SKM-1 (cell line): ENCODE measurements around the gene SSBP2.
"Not testable (repeated sequence)": the region's sequence is repeated elsewhere in the genome, so short reads cannot be mapped to it uniquely, and the experiment has no call there.

Source experiments
- DNase-seq: peaks from one replicate; lab custom pipeline; 2025; ENCODE audit not compliant: unreplicated experiment; lab: John Stamatoyannopoulos, UW

SSBP2 gene

GRCh38 chr5:81739291-81739690 lies 11.6 kb downstream of the SSBP2 start:
- no peak for DNase-seq

- DNase-seq, result no peak
Measured at GRCh38 chr5:81729276-81729675, 21.6 kb downstream of the SSBP2 start.

- no peak for DNase-seq
Measured at GRCh38 chr5:81728301-81728700, 22.6 kb downstream of the SSBP2 start.

DNA sequence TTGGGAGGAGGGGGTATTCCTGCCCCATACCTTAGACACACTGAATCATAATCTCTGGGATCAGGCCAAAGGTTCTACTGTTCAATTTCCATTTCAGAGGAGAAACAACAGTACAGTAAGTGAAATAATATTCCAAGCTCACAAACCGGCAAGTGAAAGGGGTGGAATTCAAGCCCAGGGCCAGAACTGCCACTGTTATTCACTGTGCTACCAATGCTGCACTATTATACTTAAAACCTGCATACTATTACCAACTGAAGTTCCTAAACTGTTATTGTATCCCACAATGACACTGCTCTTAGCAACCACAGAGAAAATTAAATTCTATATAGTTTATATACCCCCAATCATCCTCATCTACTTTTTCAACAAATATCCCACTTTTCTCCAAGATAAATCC lies 24.6 kb downstream of the SSBP2 start:
- no peak for DNase-seq

GRCh38 chr5:81724571-81724970 lies 26.3 kb downstream of the SSBP2 start:
- no peak for DNase-seq

DNA sequence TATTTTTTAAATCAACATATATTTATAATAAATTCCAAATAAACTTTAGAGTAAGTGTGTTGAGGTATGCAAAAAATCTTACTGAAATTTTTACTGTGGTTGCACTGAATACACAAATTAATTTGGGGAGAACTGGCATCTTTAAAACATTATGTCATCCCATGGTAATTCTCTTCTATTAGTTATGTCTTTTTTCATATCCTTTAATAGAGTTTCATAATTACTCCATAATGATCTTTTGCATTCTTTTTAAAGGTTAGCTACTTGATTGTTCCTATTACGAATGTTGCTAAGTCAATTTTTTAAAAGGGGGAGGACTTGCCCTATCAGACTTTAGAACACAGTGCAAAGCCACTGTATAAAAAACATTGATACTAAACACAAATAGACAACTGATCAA lies 26.8 kb downstream of the SSBP2 start:
- no peak for DNase-seq

GRCh38 chr5:81721049-81721448 lies 29.8 kb downstream of the SSBP2 start:
- DNase-seq, result no peak

GRCh38 chr5:81719743-81720345 lies 31.1 kb downstream of the SSBP2 start:
- no peak for DNase-seq

GRCh38 chr5:81718300-81718699 lies 32.6 kb downstream of the SSBP2 start:
- no peak for DNase-seq

DNA sequence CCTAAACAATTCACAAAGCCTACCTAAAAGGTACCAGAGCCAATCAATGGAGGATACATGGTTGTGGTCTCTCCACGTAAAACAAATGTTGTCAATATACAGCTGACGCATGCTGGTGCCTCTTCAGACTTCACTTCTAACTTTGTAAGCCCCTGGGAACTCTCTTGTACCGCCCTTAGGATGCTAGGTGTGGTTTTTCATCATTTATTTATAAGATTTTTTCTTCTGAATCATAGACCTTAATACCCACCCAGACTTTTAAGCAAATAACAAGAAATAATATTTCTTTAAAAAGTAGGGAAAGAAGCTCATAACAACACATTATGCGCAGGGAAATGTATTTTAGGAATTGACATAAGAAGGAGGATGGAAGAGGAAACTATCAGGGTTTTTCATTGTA lies 33.0 kb downstream of the SSBP2 start:
- DNase-seq, result no peak

GRCh38 chr5:81717226-81717625 lies 33.7 kb downstream of the SSBP2 start:
- no peak for DNase-seq

DNA sequence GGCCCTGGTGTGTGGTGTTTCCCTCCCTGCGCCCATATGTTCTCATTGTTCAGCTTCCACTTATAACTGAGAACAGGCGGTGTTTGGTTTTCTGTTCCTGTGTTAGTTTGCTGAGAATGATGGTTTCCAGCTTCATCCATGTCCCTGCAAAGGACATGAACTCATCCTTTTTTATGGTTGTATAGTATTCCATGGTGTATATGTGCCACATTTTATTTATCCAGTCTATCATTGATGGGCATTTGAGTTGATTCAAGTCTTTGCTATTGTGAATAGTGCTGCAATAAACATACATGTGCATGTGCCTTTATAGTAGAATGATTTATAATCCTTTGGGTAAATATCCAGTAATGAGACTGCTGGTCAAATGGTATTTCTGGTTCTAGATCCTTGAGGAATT lies 36.8 kb downstream of the SSBP2 start:
- not testable (repeated sequence) for DNase-seq

- no peak for DNase-seq
Measured at GRCh38 chr5:81708889-81709288, 42.0 kb downstream of the SSBP2 start.

GRCh38 chr5:81703840-81704239 lies 47.1 kb downstream of the SSBP2 start:
- no peak for DNase-seq

DNA sequence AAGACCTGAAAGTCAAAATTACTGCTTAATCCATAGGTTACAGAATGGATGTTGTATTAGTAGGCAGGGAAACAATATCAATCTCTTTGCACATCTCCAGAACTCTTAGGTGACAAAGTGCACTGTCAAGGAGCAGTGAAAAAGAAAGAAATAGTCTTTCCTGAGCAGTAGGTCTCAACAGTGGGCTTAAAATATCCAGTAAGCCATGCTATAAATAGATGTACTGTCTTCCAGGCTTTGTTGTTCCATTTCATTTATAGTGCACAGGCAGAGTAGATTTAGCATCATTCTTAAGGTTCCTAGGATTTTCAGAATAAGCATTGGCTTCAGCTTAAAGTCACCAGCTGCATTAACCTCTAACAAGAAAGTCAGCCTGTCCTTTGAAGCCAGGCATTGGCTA lies 50.7 kb downstream of the SSBP2 start:
- DNase-seq, result no peak

GRCh38 chr5:81698813-81699212 lies 52.1 kb downstream of the SSBP2 start:
- no peak for DNase-seq

DNA sequence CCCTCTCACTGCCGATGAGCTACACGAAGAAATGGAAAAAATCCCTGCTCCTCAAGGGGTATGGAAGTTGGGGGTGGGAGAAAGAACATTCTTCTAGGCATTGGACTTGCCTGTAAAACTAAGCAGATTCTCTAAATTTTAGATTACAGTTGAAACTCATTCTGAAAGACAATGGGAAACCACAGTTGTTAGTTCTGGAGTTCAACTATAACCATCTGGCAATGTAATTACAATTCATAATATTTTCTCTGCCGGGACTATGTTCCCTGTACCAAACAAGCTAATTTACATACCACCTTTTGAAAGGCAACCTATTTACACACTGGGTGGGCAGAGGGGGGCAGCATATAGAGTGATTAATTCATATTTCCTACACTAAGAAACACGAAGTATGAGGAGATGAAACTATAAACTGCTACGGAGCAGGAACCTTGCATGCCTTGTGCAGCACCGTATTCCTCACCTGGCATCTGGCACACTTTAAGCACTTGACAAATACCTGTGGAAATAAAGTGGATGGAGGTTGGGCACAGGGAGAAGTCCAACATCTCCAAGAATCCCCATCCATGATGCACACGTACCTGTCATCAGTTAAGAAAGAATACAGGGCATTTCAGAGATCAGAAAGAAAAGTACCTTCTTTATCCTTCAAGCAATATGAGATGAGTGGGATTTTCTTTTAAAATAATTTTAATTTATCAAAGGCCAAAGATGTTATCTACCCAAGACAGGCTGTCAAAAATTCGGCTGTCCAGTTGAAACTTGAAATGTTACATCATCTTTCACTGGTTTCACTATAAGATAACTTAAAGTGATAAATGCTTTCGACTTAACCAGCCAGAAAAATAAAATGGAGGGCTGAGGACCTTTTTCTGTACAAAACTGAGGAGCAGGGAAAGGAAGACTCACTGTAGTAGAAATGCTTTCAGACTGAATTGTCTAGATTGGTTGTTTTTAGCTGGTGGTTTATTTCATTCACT lies 54.2 kb downstream of the SSBP2 start:
- DNase-seq, result no peak

DNA sequence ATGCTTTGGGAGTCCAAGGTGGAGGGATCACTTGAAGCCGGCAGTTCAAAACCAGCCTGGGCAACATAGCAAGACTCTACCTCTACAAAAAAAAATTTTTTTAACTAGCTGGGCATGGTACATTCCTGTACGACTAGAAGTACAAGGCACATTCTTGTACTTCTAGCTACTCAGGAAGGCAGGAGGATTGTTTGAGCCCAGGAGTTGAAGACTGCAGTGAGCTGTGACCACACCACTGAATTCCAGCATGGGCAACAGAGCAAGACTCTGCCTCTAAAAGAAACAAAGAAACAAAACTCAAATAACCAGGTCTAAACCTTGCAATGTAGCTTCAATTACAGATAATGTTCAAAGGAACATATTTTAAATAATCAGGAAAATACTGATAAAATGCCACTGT lies 56.2 kb downstream of the SSBP2 start:
- no peak for DNase-seq

GRCh38 chr5:81688215-81688614 lies 62.7 kb downstream of the SSBP2 start:
- no peak for DNase-seq

- no peak for DNase-seq
Measured at GRCh38 chr5:81687292-81687691, 63.6 kb downstream of the SSBP2 start.

GRCh38 chr5:81685471-81685870 lies 65.4 kb downstream of the SSBP2 start:
- no peak for DNase-seq

GRCh38 chr5:81679885-81680284 lies 71.0 kb downstream of the SSBP2 start:
- no peak for DNase-seq
